HepG2 (cell line): ENCODE data around the gene CACNA1G. TPM values are rescaled to one million over a fixed set of nuclear protein-coding genes. Genes with fewer than 3 reads are reported as not detected.

Experiments
- CEBPG ChIP-seq: IDR thresholded peaks from 2 replicates; pipeline ENCODE4 v1.6.1; 2016
- HDAC2 ChIP-seq: sonication (generic); formaldehyde crosslinking; IDR thresholded peaks from 2 replicates; pipeline ENCODE4 v1.4.0; 2020; ENCODE audit warnings: missing genetic modification reagents
- KMT2B ChIP-seq: IDR thresholded peaks from 2 replicates; pipeline ENCODE4 v1.6.1; 2016; ENCODE audit warnings: missing genetic modification reagents, missing compliant biosample characterization
- PAX8 ChIP-seq: sonication (generic); formaldehyde crosslinking; IDR thresholded peaks from 2 replicates; pipeline ENCODE4 v1.8.0; 2022; ENCODE audit warnings: mild to moderate bottlenecking, missing genetic modification reagents, borderline replicate concordance
- TERF1 ChIP-seq: sonication (generic); formaldehyde crosslinking; IDR thresholded peaks from 2 replicates; pipeline ENCODE4 v1.8.0; 2022; ENCODE audit warnings: mild to moderate bottlenecking, missing genetic modification reagents, moderate library complexity
- XRCC5 ChIP-seq: fragments of 200-400 bp; formaldehyde crosslinking; optimal IDR thresholded peaks from 2 replicates; pipeline ENCODE3; 2017; ENCODE audit warnings: mild to moderate bottlenecking, low read length
- ZBTB44 ChIP-seq: sonication (generic); formaldehyde crosslinking; IDR thresholded peaks from 2 replicates; pipeline ENCODE4 v1.4.0; 2020; ENCODE audit warnings: missing genetic modification reagents
- ZNF138 ChIP-seq: sonication (generic); formaldehyde crosslinking; IDR thresholded peaks from 2 replicates; pipeline ENCODE4 v1.5.0; 2020; ENCODE audit warnings: mild to moderate bottlenecking, low read depth, missing genetic modification reagents
- ZNF543 ChIP-seq: sonication (generic); formaldehyde crosslinking; IDR thresholded peaks from 2 replicates; pipeline ENCODE4 v1.4.0; 2020; ENCODE audit warnings: mild to moderate bottlenecking, missing genetic modification reagents
- ZNF687 ChIP-seq: sonication (generic); formaldehyde crosslinking; IDR thresholded peaks from 2 replicates; pipeline ENCODE4 v1.5.1; 2020; ENCODE audit warnings: mild to moderate bottlenecking, missing genetic modification reagents, moderate library complexity
- ZNF713 ChIP-seq: sonication (generic); formaldehyde crosslinking; IDR thresholded peaks from 2 replicates; pipeline ENCODE4 v1.4.0; 2020; ENCODE audit warnings: mild to moderate bottlenecking, missing genetic modification reagents
- ZNF768 ChIP-seq: sonication (generic); formaldehyde crosslinking; IDR thresholded peaks from 2 replicates; pipeline ENCODE4 v1.4.0; 2020; ENCODE audit warnings: missing genetic modification reagents
- ZNF792 ChIP-seq: IDR thresholded peaks from 2 replicates; pipeline ENCODE4 v1.6.1; 2016
- polyA plus RNA-seq, 8 experiments: library from polyadenylated mRNA; depleted of rRNA in 3 of 8; stranded (reverse) in 7 of 8; unstranded in 1 of 8; fragments of >200 nt; fragmentation: Illumina TruSeq in 4 of 8; extraction: Trizol in 4 of 8; gene quantifications; 2 replicates each; pipeline versions ENCODE4 v1.2.1 to v1.2.3, GENCODE V29; 2011 to 2016; ENCODE audit warnings: low read depth in 4 of 8, missing spikeins in 1 of 8, mixed read lengths in 1 of 8; ENCODE audit not compliant: insufficient read depth in 1 of 8
- total RNA-seq, 5 experiments: library from RNA; depleted of rRNA; stranded (reverse); fragments of >200 nt; fragmentation: Illumina TruSeq; extraction: Trizol; gene quantifications; 2 replicates each; pipeline ENCODE4 v1.2.3, GENCODE V29; 2016; ENCODE audit warnings: low read depth in 1 of 5
- TF ChIP-seq, protein P1 (sequence below): sonication (generic); formaldehyde crosslinking; IDR thresholded peaks from 2 replicates; pipeline ENCODE4 v1.4.0; 2020; ENCODE audit warnings: missing genetic modification reagents
- TF ChIP-seq, protein P2 (sequence below): fragments of 450-650 bp; IDR thresholded peaks from 2 replicates; pipeline ENCODE4 v1.6.1; 2016
- TF ChIP-seq, protein P3 (sequence below): sonication (generic); formaldehyde crosslinking; IDR thresholded peaks from 2 replicates; pipeline ENCODE4 v1.5.0; 2020; ENCODE audit warnings: mild to moderate bottlenecking, missing genetic modification reagents

CACNA1G gene
- total and polyA plus RNA-seq, 2 of the 13 experiments (the other 11 are each of a cell fraction or from before 2014, with no cell fraction given): 0.02 TPM; not detected in 1

- TF ChIP-seq, protein P1, sequence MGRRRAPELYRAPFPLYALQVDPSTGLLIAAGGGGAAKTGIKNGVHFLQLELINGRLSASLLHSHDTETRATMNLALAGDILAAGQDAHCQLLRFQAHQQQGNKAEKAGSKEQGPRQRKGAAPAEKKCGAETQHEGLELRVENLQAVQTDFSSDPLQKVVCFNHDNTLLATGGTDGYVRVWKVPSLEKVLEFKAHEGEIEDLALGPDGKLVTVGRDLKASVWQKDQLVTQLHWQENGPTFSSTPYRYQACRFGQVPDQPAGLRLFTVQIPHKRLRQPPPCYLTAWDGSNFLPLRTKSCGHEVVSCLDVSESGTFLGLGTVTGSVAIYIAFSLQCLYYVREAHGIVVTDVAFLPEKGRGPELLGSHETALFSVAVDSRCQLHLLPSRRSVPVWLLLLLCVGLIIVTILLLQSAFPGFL (CRISPR knock-in tag): 0 out of 2 replicates have a peak, but pooled peaks have one; percentile 69
- TF ChIP-seq, protein P2, sequence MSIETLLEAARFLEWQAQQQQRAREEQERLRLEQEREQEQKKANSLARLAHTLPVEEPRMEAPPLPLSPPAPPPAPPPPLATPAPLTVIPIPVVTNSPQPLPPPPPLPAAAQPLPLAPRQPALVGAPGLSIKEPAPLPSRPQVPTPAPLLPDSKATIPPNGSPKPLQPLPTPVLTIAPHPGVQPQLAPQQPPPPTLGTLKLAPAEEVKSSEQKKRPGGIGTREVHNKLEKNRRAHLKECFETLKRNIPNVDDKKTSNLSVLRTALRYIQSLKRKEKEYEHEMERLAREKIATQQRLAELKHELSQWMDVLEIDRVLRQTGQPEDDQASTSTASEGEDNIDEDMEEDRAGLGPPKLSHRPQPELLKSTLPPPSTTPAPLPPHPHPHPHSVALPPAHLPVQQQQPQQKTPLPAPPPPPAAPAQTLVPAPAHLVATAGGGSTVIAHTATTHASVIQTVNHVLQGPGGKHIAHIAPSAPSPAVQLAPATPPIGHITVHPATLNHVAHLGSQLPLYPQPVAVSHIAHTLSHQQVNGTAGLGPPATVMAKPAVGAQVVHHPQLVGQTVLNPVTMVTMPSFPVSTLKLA: no peak
- TF ChIP-seq PAX8 (CRISPR knock-in tag) (no peak), HDAC2 (CRISPR knock-in tag) (peak; percentile 59; the same call in 1 of the 2 replicates), ZBTB44 (CRISPR knock-in tag) (peak; percentile 72), ZNF713 (CRISPR knock-in tag) (peak; percentile 76; the same call in 1 of the 2 replicates), ZNF792 (CRISPR knock-in tag) (no peak; the same call in 1 of the 2 replicates), ZNF768 (CRISPR knock-in tag) (peak; percentile 58; the same call in 1 of the 2 replicates), KMT2B (CRISPR knock-in tag) (peak; percentile 57; the same call in 1 of the 2 replicates), ZNF138 (CRISPR knock-in tag) (peak; percentile 73; the same call in 1 of the 2 replicates), XRCC5 (peak; percentile 79), TERF1 (CRISPR knock-in tag) (0 out of 2 replicates have a peak, but pooled peaks have one; percentile 25), CEBPG (CRISPR knock-in tag) (peak; percentile 51; the same call in 1 of the 2 replicates), ZNF543 (CRISPR knock-in tag) (peak; percentile 80), ZNF687 (peak; percentile 93)
- TF ChIP-seq, protein P3, sequence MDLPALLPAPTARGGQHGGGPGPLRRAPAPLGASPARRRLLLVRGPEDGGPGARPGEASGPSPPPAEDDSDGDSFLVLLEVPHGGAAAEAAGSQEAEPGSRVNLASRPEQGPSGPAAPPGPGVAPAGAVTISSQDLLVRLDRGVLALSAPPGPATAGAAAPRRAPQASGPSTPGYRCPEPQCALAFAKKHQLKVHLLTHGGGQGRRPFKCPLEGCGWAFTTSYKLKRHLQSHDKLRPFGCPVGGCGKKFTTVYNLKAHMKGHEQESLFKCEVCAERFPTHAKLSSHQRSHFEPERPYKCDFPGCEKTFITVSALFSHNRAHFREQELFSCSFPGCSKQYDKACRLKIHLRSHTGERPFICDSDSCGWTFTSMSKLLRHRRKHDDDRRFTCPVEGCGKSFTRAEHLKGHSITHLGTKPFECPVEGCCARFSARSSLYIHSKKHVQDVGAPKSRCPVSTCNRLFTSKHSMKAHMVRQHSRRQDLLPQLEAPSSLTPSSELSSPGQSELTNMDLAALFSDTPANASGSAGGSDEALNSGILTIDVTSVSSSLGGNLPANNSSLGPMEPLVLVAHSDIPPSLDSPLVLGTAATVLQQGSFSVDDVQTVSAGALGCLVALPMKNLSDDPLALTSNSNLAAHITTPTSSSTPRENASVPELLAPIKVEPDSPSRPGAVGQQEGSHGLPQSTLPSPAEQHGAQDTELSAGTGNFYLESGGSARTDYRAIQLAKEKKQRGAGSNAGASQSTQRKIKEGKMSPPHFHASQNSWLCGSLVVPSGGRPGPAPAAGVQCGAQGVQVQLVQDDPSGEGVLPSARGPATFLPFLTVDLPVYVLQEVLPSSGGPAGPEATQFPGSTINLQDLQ (CRISPR knock-in tag): peak; percentile 92
These were observed 13.3 kb upstream of the CACNA1G start, which contains the start of gene SPATA20 (continued) for GRCh38 chr17:50547035-50547735.
